ENCODE data around the gene HS3ST2.
"Not testable (repeated sequence)": the region's sequence is repeated elsewhere in the genome, so short reads cannot be mapped to it uniquely, and the experiment has no call there.

Gene HS3ST2

GRCh38 chr16:22814711-22815105 lies 746 bp downstream of the HS3ST2 start:
- no peak for DNase-seq

- no peak for DNase-seq
Observed at GRCh38 chr16:22815863-22816262, 1.9 kb downstream of the HS3ST2 start.

GRCh38 chr16:22816475-22816874 lies 2.5 kb downstream of the HS3ST2 start:
- DNase-seq = no peak

GRCh38 chr16:22818736-22819135 lies 4.8 kb downstream of the HS3ST2 start:
- DNase-seq = not testable (repeated sequence)

- DNase-seq = no peak
Observed at GRCh38 chr16:22838681-22839080, 24.7 kb downstream of the HS3ST2 start.

GRCh38 chr16:22842031-22842430 lies 28.1 kb downstream of the HS3ST2 start:
- not testable (repeated sequence) for DNase-seq

GRCh38 chr16:22843122-22843521 lies 29.2 kb downstream of the HS3ST2 start:
- DNase-seq = no peak

- DNase-seq = no peak
Observed at GRCh38 chr16:22843856-22844255, 29.9 kb downstream of the HS3ST2 start.

GRCh38 chr16:22844416-22844815 lies 30.5 kb downstream of the HS3ST2 start:
- no peak for DNase-seq

- no peak for DNase-seq
Observed at GRCh38 chr16:22847100-22847499, 33.1 kb downstream of the HS3ST2 start.

GRCh38 chr16:22847690-22848089 lies 33.7 kb downstream of the HS3ST2 start:
- no peak for DNase-seq

- DNase-seq = no peak
Observed at GRCh38 chr16:22848451-22848850, 34.5 kb downstream of the HS3ST2 start.

- DNase-seq = no peak
Observed at GRCh38 chr16:22849517-22849916, 35.6 kb downstream of the HS3ST2 start.

- no peak for DNase-seq
Observed at GRCh38 chr16:22855231-22855630, 41.3 kb downstream of the HS3ST2 start.

GRCh38 chr16:22857296-22858025 lies 43.5 kb downstream of the HS3ST2 start:
- DNase-seq = no peak

GRCh38 chr16:22859925-22860324 lies 46.0 kb downstream of the HS3ST2 start:
- no peak for DNase-seq

- DNase-seq = no peak
Observed at GRCh38 chr16:22861580-22861979, 47.6 kb downstream of the HS3ST2 start.

GRCh38 chr16:22862046-22862445 lies 48.1 kb downstream of the HS3ST2 start:
- no peak for DNase-seq

- DNase-seq = no peak
Observed at GRCh38 chr16:22864375-22864774, 50.4 kb downstream of the HS3ST2 start.

- DNase-seq = no peak
Observed at GRCh38 chr16:22868593-22869224, 54.7 kb downstream of the HS3ST2 start.

GRCh38 chr16:22871861-22872260 lies 57.9 kb downstream of the HS3ST2 start:
- DNase-seq = no peak

- DNase-seq = no peak
Observed at GRCh38 chr16:22874394-22874793, 60.4 kb downstream of the HS3ST2 start.

- DNase-seq = no peak
Observed at GRCh38 chr16:22878955-22879354, 65.0 kb downstream of the HS3ST2 start.

GRCh38 chr16:22879466-22879865 lies 65.5 kb downstream of the HS3ST2 start:
- no peak for DNase-seq

GRCh38 chr16:22882981-22883380 lies 69.0 kb downstream of the HS3ST2 start:
- no peak for DNase-seq
